ENCODE data around the gene KCNE2.

The KCNE2 gene

GRCh38 chr21:34351786-34352241 is 12.0 kb upstream of the KCNE2 start:
- peak; percentile 73 for TF ChIP-seq CTCF (conservative IDR thresholded peaks at IDR 0.05; ENCODE audit: low read length)
- peak; percentile 16 for DNase-seq (ENCODE audit: low read depth)
- no peak overlapping the region for H3K4me3 ChIP-seq (ENCODE audit: low read length)

- no peak for TF ChIP-seq CTCF (conservative IDR thresholded peaks at IDR 0.05; ENCODE audit: low read length)
- no peak for DNase-seq (ENCODE audit: low read depth)
Measured at GRCh38 chr21:34352556-34352955, 11.2 kb upstream of the KCNE2 start.

GRCh38 chr21:34353182-34353581 is 10.6 kb upstream of the KCNE2 start:
- no peak for TF ChIP-seq CTCF (conservative IDR thresholded peaks at IDR 0.05; ENCODE audit: low read length)
- DNase-seq (ENCODE audit: low read depth): no peak
- no peak overlapping the region for H3K4me3 ChIP-seq (ENCODE audit: low read length)

More at GRCh38 chr21:34352556-34352955, 11.2 kb upstream of the KCNE2 start:
- H3K4me3 ChIP-seq (ENCODE audit: low read length): no peak overlapping the region

GRCh38 chr21:34354836-34355235 is 9.0 kb upstream of the KCNE2 start:
- no peak overlapping the region for H3K4me3 ChIP-seq (ENCODE audit: low read length)
- no peak for TF ChIP-seq CTCF (conservative IDR thresholded peaks at IDR 0.05; ENCODE audit: low read length)
- no peak for DNase-seq (ENCODE audit: low read depth)

- TF ChIP-seq CTCF (conservative IDR thresholded peaks at IDR 0.05; ENCODE audit: low read length): no peak
Measured at GRCh38 chr21:34355570-34355969, 8.2 kb upstream of the KCNE2 start.

GRCh38 chr21:34357889-34358288 is 5.9 kb upstream of the KCNE2 start:
- H3K4me3 ChIP-seq (ENCODE audit: low read length): no peak overlapping the region
- no peak for DNase-seq (ENCODE audit: low read depth)
- TF ChIP-seq CTCF (conservative IDR thresholded peaks at IDR 0.05; ENCODE audit: low read length): no peak

More at GRCh38 chr21:34355570-34355969, 8.2 kb upstream of the KCNE2 start:
- no peak for DNase-seq (ENCODE audit: low read depth)
- H3K4me3 ChIP-seq (ENCODE audit: low read length): no peak overlapping the region

GRCh38 chr21:34358866-34359265 is 4.9 kb upstream of the KCNE2 start:
- H3K4me3 ChIP-seq (ENCODE audit: low read length): no peak overlapping the region
- TF ChIP-seq CTCF (conservative IDR thresholded peaks at IDR 0.05; ENCODE audit: low read length): no peak
- DNase-seq (ENCODE audit: low read depth): no peak
